Aorta (tissue), 5 donors: Measurements from ENCODE around the gene FGD2. TPM values are rescaled to one million over a fixed set of nuclear protein-coding genes. Genes with fewer than 3 reads are reported as not detected.

ENCODE experiments used
- ATAC-seq: fragments of 200-7000 bp; cut with Tn5 transposase; one replicate; pipeline ENCODE4 v1.9.1; 2022; ENCODE audit warnings: moderate library complexity; ENCODE audit not compliant: low FRiP score
- DNase-seq, 2 donors: peaks; one replicate each; pipeline ENCODE4 v3.0.0-alpha.2; 2020
- H3K27ac ChIP-seq, 2 donors: one replicate each; pipeline ENCODE4 v1.5.1; 2013; ENCODE audit warnings: low read length in 2 of 2, mild to moderate bottlenecking in 2 of 2, moderate library complexity in 2 of 2, control low read depth in 1 of 2, inconsistent platforms in 1 of 2, low read depth in 1 of 2
- H3K27me3 ChIP-seq, 2 donors: one replicate each; pipeline ENCODE4 v1.6.1; 2013; ENCODE audit warnings: control low read depth in 1 of 2, low read length in 1 of 2, mild to moderate bottlenecking in 1 of 2, moderate library complexity in 1 of 2; ENCODE audit not compliant: insufficient read depth in 2 of 2, control insufficient read depth in 1 of 2
- H3K36me3 ChIP-seq, 2 donors: one replicate each; pipeline ENCODE4 v1.6.1; 2013; ENCODE audit warnings: control low read depth in 1 of 2, low read length in 1 of 2, mild to moderate bottlenecking in 1 of 2; ENCODE audit not compliant: insufficient read depth in 2 of 2, control insufficient read depth in 1 of 2
- H3K4me1 ChIP-seq, 2 donors: one replicate each; pipeline ENCODE4 v1.6.1; 2013; ENCODE audit warnings: low read length in 2 of 2, control low read depth in 1 of 2, mild to moderate bottlenecking in 1 of 2, moderate library complexity in 1 of 2; ENCODE audit not compliant: insufficient read depth in 2 of 2, control insufficient read depth in 1 of 2
- H3K4me3 ChIP-seq, 2 donors: one replicate each; pipeline ENCODE4 v1.5.1; 2013; ENCODE audit warnings: low read length in 2 of 2, control low read depth in 1 of 2, mild to moderate bottlenecking in 1 of 2
- H3K9me3 ChIP-seq: one replicate; pipeline ENCODE4 v1.6.1; 2013; ENCODE audit warnings: mild to moderate bottlenecking, low read length; ENCODE audit not compliant: control insufficient read depth
- WGBS, 2 donors: extraction: QIAGEN DNeasy Blood & Tissue Kit; methylation state at CpG; one replicate each; pipeline ENCODE4 v1.1.7; 2013; 5-methylcytosine and 5-hydroxymethylcytosine counted together
- intact Hi-C, 2 donors: fragments of 100-400 bp; cut with DNase I; formaldehyde crosslinking; loops; one replicate each; pipeline versions ENCODE4 v1.14.2 to v1.15.0; 2022
- polyA plus RNA-seq, 2 donors: library from polyadenylated mRNA; stranded (reverse); fragments of 200-250 nt; gene quantifications; one replicate each; pipeline ENCODE4 v1.2.3, GENCODE V29; 2013
- total RNA-seq, 2 donors: library from RNA; stranded (reverse); fragmentation: NEBNext Ultra II Directional; extraction: Animal tissue kit (Norgen Biotek cat#: 25700); gene quantifications; one replicate each; pipeline ENCODE4 v1.2.1, GENCODE V29; 2021
- donor health status: healthy with polysubstance abuse.
- donor health status: Bipolar disorder and iron deficiency.
- donor health status: DM: no; HTN: no; CAD: no.
- donor health status: DM: no; HTN: no; CAD: no.
- donor health status: DM: yes; HTN: yes; CAD: no.

Gene FGD2
- total and polyA plus RNA-seq, 4 donors = 2.2 to 33.9 (median 16.4) TPM

GRCh38 chr6:37008484-37009465 lies 3.3 kb downstream of the FGD2 start:
- intact Hi-C loops = no loop called here
- DNase-seq = peak in 1 of 2 donors; percentile 44
- Histone ChIP-seq H3K4me1 (no peaks in the 10 kb centered on the region), H3K9me3 (no peaks in the 10 kb centered on the region), H3K27ac (no peak overlapping the region), H3K4me3 (no peak overlapping the region), H3K36me3 (no peaks in the 10 kb centered on the region), H3K27me3 (no peaks in the 10 kb centered on the region)
- 89 to 93% methylated on average over 15 of the region's 15 CpGs for WGBS, 2 donors
- no peak for ATAC-seq

DNA sequence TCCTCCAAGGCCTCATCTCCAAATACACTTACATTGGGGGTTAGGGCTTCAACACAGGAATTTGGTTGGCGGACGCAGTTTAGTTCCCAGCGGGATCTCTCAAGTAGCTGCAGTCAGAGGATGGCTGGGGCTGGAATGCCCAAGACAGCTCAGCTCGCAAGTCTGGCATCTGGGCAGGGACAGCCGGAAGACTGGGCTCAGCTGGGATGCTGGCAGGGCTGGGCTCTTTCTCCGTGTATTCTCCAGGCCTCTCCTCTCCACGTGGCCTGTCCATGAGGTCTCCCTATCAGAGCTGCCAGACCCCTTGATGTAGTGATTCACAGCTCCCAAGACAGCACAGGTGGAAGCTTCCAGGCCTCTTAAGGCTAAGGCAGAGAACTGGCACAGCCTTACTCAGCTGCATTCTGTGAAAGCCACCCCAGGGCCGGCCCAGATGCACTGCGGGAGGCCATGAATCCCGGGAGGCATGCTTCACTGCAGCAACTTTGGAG lies 5.0 kb downstream of the FGD2 start:
- intact Hi-C loops = no loop called here
- H3K27me3 ChIP-seq = no peaks in the 10 kb centered on the region
- H3K9me3 ChIP-seq = no peaks in the 10 kb centered on the region
- WGBS, 2 donors = 86 to 91% methylated on average over 10 of the region's 10 CpGs
- H3K4me3 ChIP-seq = no peak overlapping the region
- no peak overlapping the region for H3K27ac ChIP-seq
- H3K36me3 ChIP-seq = no peaks in the 10 kb centered on the region
- no peaks in the 10 kb centered on the region for H3K4me1 ChIP-seq
- ATAC-seq (no peak), DNase-seq (peak in 1 of 2 donors; percentile 32)

- Histone ChIP-seq H3K27ac (no peak overlapping the region), H3K4me3 (no peak overlapping the region), H3K36me3 (no peaks in the 10 kb centered on the region), H3K27me3 (no peaks in the 10 kb centered on the region), H3K9me3 (no peaks in the 10 kb centered on the region), H3K4me1 (no peaks in the 10 kb centered on the region)
- DNase-seq (peak in 1 of 2 donors; percentile 40), ATAC-seq (no peak)
- 84 to 87% methylated on average over 11 of the region's 11 CpGs for WGBS, 2 donors
- intact Hi-C loops = no loop called here
Observed at GRCh38 chr6:37011656-37012378, 6.4 kb downstream of the FGD2 start.

DNA sequence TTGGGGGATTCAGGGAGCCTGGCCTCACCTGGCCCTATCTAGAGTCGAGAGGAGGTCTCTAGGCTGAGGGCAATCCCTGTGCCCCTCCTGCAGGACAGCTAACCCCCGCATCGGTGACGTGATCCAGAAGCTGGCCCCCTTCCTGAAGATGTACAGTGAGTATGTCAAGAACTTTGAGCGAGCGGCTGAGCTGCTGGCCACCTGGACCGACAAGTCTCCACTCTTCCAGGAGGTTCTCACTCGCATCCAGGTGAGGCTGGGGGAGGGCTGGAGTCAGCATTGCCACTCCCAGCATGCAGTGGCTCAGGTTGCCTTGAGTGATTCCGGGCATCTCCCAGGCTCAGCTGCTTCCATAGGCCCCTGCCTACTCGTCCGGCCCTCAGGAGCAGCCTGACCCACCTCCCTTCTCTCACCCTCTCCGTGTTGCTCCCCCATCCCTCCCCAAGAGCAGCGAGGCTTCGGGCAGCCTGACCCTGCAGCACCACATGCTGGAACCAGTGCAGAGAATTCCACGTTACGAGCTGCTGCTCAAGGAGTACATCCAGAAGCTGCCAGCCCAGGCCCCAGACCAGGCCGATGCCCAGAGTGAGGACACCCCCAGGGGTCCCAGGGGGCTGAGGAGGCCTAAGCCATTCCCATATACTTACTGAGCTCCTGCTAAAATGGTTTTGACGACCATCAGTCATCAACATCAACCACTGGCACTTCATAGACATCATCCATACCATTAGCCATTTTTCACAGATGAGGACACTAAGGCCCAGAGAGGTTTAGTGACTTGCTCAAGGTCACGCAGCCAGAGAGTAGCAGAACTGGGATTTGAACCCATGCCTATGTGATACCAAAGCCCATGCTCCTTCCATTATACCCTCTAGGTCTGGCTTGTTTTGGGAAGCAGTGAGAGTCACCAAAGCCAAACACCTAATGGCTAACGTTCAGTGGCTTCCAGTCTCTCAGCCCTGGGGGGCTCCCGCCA lies 8.3 kb downstream of the FGD2 start:
- H3K4me1 ChIP-seq = no peaks in the 10 kb centered on the region
- no peak overlapping the region for H3K4me3 ChIP-seq
- ATAC-seq (no peak), DNase-seq (no peak)
- intact Hi-C loops = no loop called here
- H3K9me3 ChIP-seq = no peaks in the 10 kb centered on the region
- H3K27me3 ChIP-seq = no peaks in the 10 kb centered on the region
- WGBS, 2 donors = 85 to 86% methylated on average over 21 of the region's 21 CpGs
- H3K27ac ChIP-seq = no peak overlapping the region
- H3K36me3 ChIP-seq = no peaks in the 10 kb centered on the region

GRCh38 chr6:37014667-37015066 lies 9.2 kb downstream of the FGD2 start:
- H3K36me3 ChIP-seq = no peaks in the 10 kb centered on the region
- H3K27me3 ChIP-seq = no peaks in the 10 kb centered on the region
- intact Hi-C loops = loop anchor here in 1 of 2 donors (5.0 kb wide), 2 partner anchors 127 to 247 kb away; partner anchors contain the start of gene C6orf89
- DNase-seq = no peak
- no peak for ATAC-seq
- no peak overlapping the region for H3K4me3 ChIP-seq
- 92 to 93% methylated on average over 12 of the region's 12 CpGs for WGBS, 2 donors
- no peaks in the 10 kb centered on the region for H3K9me3 ChIP-seq
- H3K27ac ChIP-seq = no peak overlapping the region
- no peaks in the 10 kb centered on the region for H3K4me1 ChIP-seq

DNA sequence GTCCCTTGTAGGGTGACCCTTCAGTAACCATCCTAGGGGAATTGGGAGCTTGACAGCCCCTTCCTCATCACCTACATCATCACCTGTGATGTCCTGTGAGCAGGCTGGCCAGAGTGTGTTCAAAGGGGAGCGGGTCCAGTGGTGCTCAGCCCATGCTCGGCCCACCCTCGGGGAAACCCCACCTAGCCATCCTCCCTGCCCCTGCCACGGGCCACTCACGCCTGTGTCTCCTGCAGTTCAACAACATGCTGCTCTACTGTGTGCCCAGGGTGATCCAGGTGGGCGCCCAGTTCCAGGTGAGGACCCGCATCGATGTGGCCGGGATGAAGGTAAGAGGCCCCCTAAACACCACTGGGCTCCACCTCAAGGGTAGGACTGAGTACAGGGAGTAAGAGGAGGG lies 10.1 kb downstream of the FGD2 start:
- intact Hi-C loops = loop anchor here in 1 of 2 donors (5.0 kb wide), 2 partner anchors 128 to 248 kb away; partner anchors contain the start of gene C6orf89
- H3K4me3 ChIP-seq = no peak overlapping the region
- H3K4me1 ChIP-seq = no peaks in the 10 kb centered on the region
- H3K27me3 ChIP-seq = no peaks in the 10 kb centered on the region
- H3K9me3 ChIP-seq = no peaks in the 10 kb centered on the region
- DNase-seq = no peak
- no peak for ATAC-seq
- 86 to 96% methylated on average over 9 of the region's 9 CpGs for WGBS, 2 donors
- no peak overlapping the region for H3K27ac ChIP-seq
- H3K36me3 ChIP-seq = no peaks in the 10 kb centered on the region

- no peak overlapping the region for H3K4me3 ChIP-seq
- no peaks in the 10 kb centered on the region for H3K4me1 ChIP-seq
- intact Hi-C loops = loop anchor here in 1 of 2 donors (5.0 kb wide), 2 partner anchors 130 to 250 kb away; partner anchors contain the start of gene C6orf89
- H3K9me3 ChIP-seq = no peaks in the 10 kb centered on the region
- 90 to 95% methylated on average over 3 of the region's 3 CpGs for WGBS, 2 donors
- no peak overlapping the region for H3K27ac ChIP-seq
- DNase-seq (no peak), ATAC-seq (no peak)
- H3K27me3 ChIP-seq = no peaks in the 10 kb centered on the region
- no peaks in the 10 kb centered on the region for H3K36me3 ChIP-seq
Observed at GRCh38 chr6:37016995-37017394, 11.5 kb downstream of the FGD2 start.
